ENCODE measurements around the gene ABCC11.
A peak's percentile ranks its signal among the peaks of the same experiment; 100 is the strongest.

Gene ABCC11

GRCh38 chr16:48155926-48156789, 91.2 kb downstream of the ABCC11 start, which contains the start of gene ABCC12:
ABCC12 (minus strand) TSS chr16:48155993; CDS start chr16:48146424, 9,569 bp downstream.
- Histone ChIP-seq H4K20me1 (ENCODE audit: insufficient read depth, low read length) (no peaks in the 10 kb centered on the region), H3K36me3 (replicated peaks; ENCODE audit: low read depth, low read length) (no peaks in the 10 kb centered on the region), H3K79me2 (ENCODE audit: low read length) (no peaks in the 10 kb centered on the region), H3K9ac (ENCODE audit: low read length) (no peak within 1 kb of the TSS), H2AFZ (ENCODE audit: low read depth, low read length) (peak within 1 kb of the TSS; percentile 33; the same call in 1 of the 2 replicates), H3K9me3 (ENCODE audit: insufficient read depth, low read length) (no peaks in the 10 kb centered on the region), H3K4me2 (ENCODE audit: low read length) (peak within 1 kb of the TSS; percentile 54), H3K4me1 (ENCODE audit: low read length) (peaks cover 14% of the 10 kb centered on the region), H3K27me3 (ENCODE audit: low read depth, low read length) (peaks cover 52% of the 10 kb centered on the region), H3K4me3 (ENCODE audit: low read length) (no peak within 1 kb of the TSS; the same call in 1 of the 2 replicates), H3K27ac (ENCODE audit: low read length) (no peak within 1 kb of the TSS)
- TF ChIP-seq CTCF (IDR thresholded peaks at IDR 0.05; ENCODE audit: low read depth, low read length) (no peak), EZH2phosphoT487 (IDR thresholded peaks at IDR 0.05; ENCODE audit: low read depth) (no peak)

GRCh38 chr16:48153774-48154173, 93.6 kb downstream of the ABCC11 start:
- H3K9me3 ChIP-seq (ENCODE audit: insufficient read depth, low read length) = peaks cover 2% of the 10 kb centered on the region; the same call in 1 of the 2 replicates
- H3K27me3 ChIP-seq (ENCODE audit: low read depth, low read length) = peaks cover 41% of the 10 kb centered on the region
- TF ChIP-seq CTCF (IDR thresholded peaks at IDR 0.05; ENCODE audit: low read depth, low read length) (no peak), EZH2phosphoT487 (IDR thresholded peaks at IDR 0.05; ENCODE audit: low read depth) (no peak)
- H3K36me3 ChIP-seq (replicated peaks; ENCODE audit: low read depth, low read length) = no peaks in the 10 kb centered on the region
- no peak overlapping the region for H3K9ac ChIP-seq (ENCODE audit: low read length)
- H3K27ac ChIP-seq (ENCODE audit: low read length) = no peak overlapping the region
- H3K4me3 ChIP-seq (ENCODE audit: low read length) = no peak overlapping the region
- H3K4me2 ChIP-seq (ENCODE audit: low read length) = no peak overlapping the region
- H3K79me2 ChIP-seq (ENCODE audit: low read length) = no peaks in the 10 kb centered on the region
- H2AFZ ChIP-seq (ENCODE audit: low read depth, low read length) = no peak overlapping the region
- H4K20me1 ChIP-seq (ENCODE audit: insufficient read depth, low read length) = no peaks in the 10 kb centered on the region
- H3K4me1 ChIP-seq (ENCODE audit: low read length) = peaks cover 14% of the 10 kb centered on the region

- TF ChIP-seq CTCF (IDR thresholded peaks at IDR 0.05; ENCODE audit: low read depth, low read length) (no peak), EZH2phosphoT487 (IDR thresholded peaks at IDR 0.05; ENCODE audit: low read depth) (no peak)
- Histone ChIP-seq H3K79me2 (ENCODE audit: low read length) (no peaks in the 10 kb centered on the region), H3K4me2 (ENCODE audit: low read length) (no peak overlapping the region), H3K27me3 (ENCODE audit: low read depth, low read length) (peaks cover 29% of the 10 kb centered on the region), H3K27ac (ENCODE audit: low read length) (no peak overlapping the region), H3K4me1 (ENCODE audit: low read length) (peaks cover 3% of the 10 kb centered on the region; the same call in 1 of the 2 replicates), H3K9ac (ENCODE audit: low read length) (no peak overlapping the region), H4K20me1 (ENCODE audit: insufficient read depth, low read length) (no peaks in the 10 kb centered on the region), H2AFZ (ENCODE audit: low read depth, low read length) (no peak overlapping the region), H3K9me3 (ENCODE audit: insufficient read depth, low read length) (peaks cover 2% of the 10 kb centered on the region; the same call in 1 of the 2 replicates), H3K4me3 (ENCODE audit: low read length) (no peak overlapping the region), H3K36me3 (replicated peaks; ENCODE audit: low read depth, low read length) (no peaks in the 10 kb centered on the region)
Observed at GRCh38 chr16:48152226-48152625, 95.1 kb downstream of the ABCC11 start.

- Histone ChIP-seq H3K27me3 (ENCODE audit: low read depth, low read length) (peaks cover 22% of the 10 kb centered on the region), H3K4me1 (ENCODE audit: low read length) (no peaks in the 10 kb centered on the region), H3K4me3 (ENCODE audit: low read length) (no peak overlapping the region), H4K20me1 (ENCODE audit: insufficient read depth, low read length) (no peaks in the 10 kb centered on the region), H3K27ac (ENCODE audit: low read length) (no peak overlapping the region), H2AFZ (ENCODE audit: low read depth, low read length) (no peak overlapping the region), H3K9ac (ENCODE audit: low read length) (no peak overlapping the region), H3K36me3 (replicated peaks; ENCODE audit: low read depth, low read length) (no peaks in the 10 kb centered on the region), H3K4me2 (ENCODE audit: low read length) (no peak overlapping the region), H3K79me2 (ENCODE audit: low read length) (no peaks in the 10 kb centered on the region), H3K9me3 (ENCODE audit: insufficient read depth, low read length) (peaks cover 2% of the 10 kb centered on the region; the same call in 1 of the 2 replicates)
- TF ChIP-seq CTCF (IDR thresholded peaks at IDR 0.05; ENCODE audit: low read depth, low read length) (no peak), EZH2phosphoT487 (IDR thresholded peaks at IDR 0.05; ENCODE audit: low read depth) (no peak)
Observed at GRCh38 chr16:48150707-48151106, 96.6 kb downstream of the ABCC11 start.

Data from OCI-LY3 (cell line).